Prostate gland (tissue), 2 donors: Measurements from ENCODE around the gene DDX39A. TPM values are rescaled to one million over a fixed set of nuclear protein-coding genes. Genes with fewer than 3 reads are reported as not detected.

Experiments used
- DNase-seq: peaks from one replicate; pipeline ENCODE4 v3.0.0-alpha.2; 2019; ENCODE audit warnings: low spot score
- H3K27ac ChIP-seq, 2 donors: fragments of 200-600 bp; sonication (generic); 2 replicates each; pipeline ENCODE4 v1.5.1; 2017 to 2019
- H3K27me3 ChIP-seq: fragments of 200-600 bp; sonication (generic); replicated peaks from 2 replicates; pipeline ENCODE4 v1.5.1; 2019; ENCODE audit not compliant: insufficient read depth
- H3K36me3 ChIP-seq, 2 donors: fragments of 200-600 bp; sonication (generic); 1 replicate in 1 of 2; 2 replicates in 1 of 2; pipeline versions ENCODE4 v1.5.1 to v1.8.1; 2017 to 2019
- H3K4me1 ChIP-seq: fragments of 200-600 bp; sonication (generic); replicated peaks from 2 replicates; pipeline ENCODE4 v1.5.1; 2019
- H3K4me3 ChIP-seq, 2 donors: fragments of 200-600 bp; sonication (generic); 2 replicates each; pipeline ENCODE4 v1.5.1; 2017 to 2019
- H3K9me3 ChIP-seq: fragments of 200-600 bp; sonication (generic); 2 replicates; pipeline ENCODE4 v1.5.1; 2017
- POLR2A ChIP-seq: fragments of 450-650 bp; IDR thresholded peaks from one replicate; pipeline ENCODE4 v1.6.1; 2016; ENCODE audit warnings: antibody characterized with exemption, mild to moderate bottlenecking
- POLR2AphosphoS5 ChIP-seq: sonication (generic); formaldehyde crosslinking; IDR thresholded peaks from one replicate; pipeline ENCODE4 v1.6.1; 2017; ENCODE audit warnings: antibody characterized with exemption
- WGBS: methylation state at CpG from one replicate; pipeline ENCODE4 v1.1.5; 2018; 5-methylcytosine and 5-hydroxymethylcytosine counted together
- intact Hi-C: fragments of 100-400 bp; cut with DNase I; formaldehyde crosslinking; loops from one replicate; pipeline ENCODE4 v1.14.2; 2022
- total RNA-seq, 2 donors: library from RNA; depleted of rRNA; stranded (reverse); fragments of >200 nt; gene quantifications; one replicate each; pipeline ENCODE4 v1.1.0, GENCODE V29; 2016
- TF ChIP-seq, protein P1 (sequence below), 4 experiments: fragments of 200-600 bp in 2 of 4; fragments of 450-650 bp in 2 of 4; sonication (generic) in 2 of 4; IDR thresholded peaks; 1 replicate in 3 of 4; 2 replicates in 1 of 4; pipeline ENCODE4 v1.5.1; 2016 to 2019; ENCODE audit warnings: antibody characterized with exemption in 4 of 4, mild to moderate bottlenecking in 2 of 4, moderate library complexity in 2 of 4

Gene DDX39A
- total RNA-seq, 2 donors from 2014 or later = 64.9 to 121 TPM

DNA sequence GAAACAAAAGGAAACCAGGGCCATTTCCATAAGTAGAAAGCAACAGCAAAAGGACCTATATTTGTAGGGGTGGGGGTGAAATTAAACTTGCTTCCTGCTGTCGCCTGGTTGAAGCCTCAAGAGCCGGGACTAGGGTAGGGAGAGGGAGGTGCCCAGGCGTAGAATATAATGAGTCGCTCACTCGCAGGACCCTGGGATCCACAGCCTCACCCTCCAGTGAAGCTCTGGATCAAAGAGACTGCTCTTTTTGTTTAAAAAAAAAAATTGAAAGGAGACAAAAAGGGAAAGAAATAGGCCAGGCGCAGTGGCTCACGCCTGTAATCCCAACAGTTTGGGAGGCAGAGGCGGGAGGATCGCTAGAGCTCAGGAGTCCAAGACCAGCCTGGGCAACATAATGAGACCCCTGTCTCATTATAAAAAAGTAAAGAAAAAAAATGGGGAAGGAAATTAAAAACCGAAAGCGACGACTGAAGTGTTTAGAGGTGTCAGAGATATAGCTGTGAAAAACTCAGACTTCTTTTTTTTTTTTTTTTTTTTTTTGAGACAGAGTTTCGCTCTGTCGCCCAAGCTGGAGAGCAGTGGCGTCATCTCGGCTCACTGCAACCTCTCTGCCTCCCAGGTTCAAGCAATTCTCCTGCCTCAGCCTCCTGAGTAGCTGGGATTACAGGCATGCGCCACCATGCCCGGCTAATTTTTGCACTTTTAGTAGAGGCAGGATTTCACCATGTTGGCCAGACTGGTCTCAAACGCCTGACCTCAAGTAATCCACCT, 48.8 kb downstream of the DDX39A start:
- no peaks in the 10 kb centered on the region for H3K36me3 ChIP-seq
- intact Hi-C loops = no loop called here
- H3K4me1 ChIP-seq = peaks cover under 1% of the 10 kb centered on the region
- H3K27ac ChIP-seq = no peak overlapping the region
- no peaks in the 10 kb centered on the region for H3K27me3 ChIP-seq
- no peaks in the 10 kb centered on the region for H3K9me3 ChIP-seq
- WGBS = 75% methylated on average over 19 of the region's 19 CpGs
- no peak overlapping the region for H3K4me3 ChIP-seq
- TF ChIP-seq POLR2AphosphoS5 (no peak), POLR2A (no peak)
- TF ChIP-seq, protein P1, sequence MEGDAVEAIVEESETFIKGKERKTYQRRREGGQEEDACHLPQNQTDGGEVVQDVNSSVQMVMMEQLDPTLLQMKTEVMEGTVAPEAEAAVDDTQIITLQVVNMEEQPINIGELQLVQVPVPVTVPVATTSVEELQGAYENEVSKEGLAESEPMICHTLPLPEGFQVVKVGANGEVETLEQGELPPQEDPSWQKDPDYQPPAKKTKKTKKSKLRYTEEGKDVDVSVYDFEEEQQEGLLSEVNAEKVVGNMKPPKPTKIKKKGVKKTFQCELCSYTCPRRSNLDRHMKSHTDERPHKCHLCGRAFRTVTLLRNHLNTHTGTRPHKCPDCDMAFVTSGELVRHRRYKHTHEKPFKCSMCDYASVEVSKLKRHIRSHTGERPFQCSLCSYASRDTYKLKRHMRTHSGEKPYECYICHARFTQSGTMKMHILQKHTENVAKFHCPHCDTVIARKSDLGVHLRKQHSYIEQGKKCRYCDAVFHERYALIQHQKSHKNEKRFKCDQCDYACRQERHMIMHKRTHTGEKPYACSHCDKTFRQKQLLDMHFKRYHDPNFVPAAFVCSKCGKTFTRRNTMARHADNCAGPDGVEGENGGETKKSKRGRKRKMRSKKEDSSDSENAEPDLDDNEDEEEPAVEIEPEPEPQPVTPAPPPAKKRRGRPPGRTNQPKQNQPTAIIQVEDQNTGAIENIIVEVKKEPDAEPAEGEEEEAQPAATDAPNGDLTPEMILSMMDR (IDR thresholded peaks at IDR 0.05) = no peak
- no peak for DNase-seq

DNA sequence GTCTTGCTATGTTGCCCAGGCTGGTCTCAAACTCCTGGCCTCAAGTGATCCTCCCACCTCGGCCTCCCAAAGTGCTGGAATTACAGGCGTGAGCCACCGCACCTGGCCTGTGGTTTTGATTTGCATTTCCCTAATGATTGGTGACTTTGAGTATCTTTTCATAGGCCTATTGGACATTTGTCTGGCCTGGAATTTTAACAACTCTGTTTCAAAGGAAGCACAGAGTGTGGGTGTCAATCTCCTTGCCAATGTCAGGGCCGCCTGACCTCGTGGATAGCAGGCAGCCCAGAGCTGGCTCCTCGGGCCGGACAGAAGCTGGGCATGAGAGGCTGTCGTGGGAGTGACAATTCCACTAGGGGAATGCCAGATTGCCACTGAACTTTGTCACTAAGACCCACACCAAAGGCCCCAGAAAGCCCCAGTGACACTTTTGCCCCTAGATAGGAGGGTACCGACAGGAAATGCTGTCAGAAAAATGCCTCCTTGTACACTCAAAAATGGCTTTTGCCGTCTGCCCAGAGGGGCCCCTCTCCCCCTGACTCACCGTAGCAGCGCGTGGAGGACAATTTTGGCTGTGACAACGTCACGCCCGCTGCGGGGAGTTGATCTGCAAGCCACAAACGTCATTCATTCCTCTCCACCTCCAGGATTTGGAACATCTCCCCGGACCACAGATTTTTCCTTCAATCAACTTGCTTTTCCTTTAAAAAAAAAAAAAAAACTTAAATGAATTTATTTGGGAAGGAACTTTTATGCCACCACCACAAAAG, 49.6 kb downstream of the DDX39A start:
- H3K27me3 ChIP-seq = no peaks in the 10 kb centered on the region
- intact Hi-C loops = no loop called here
- H3K4me3 ChIP-seq = no peak overlapping the region
- H3K36me3 ChIP-seq = no peaks in the 10 kb centered on the region
- TF ChIP-seq POLR2AphosphoS5 (no peak), POLR2A (no peak)
- TF ChIP-seq, protein P1 (IDR thresholded peaks at IDR 0.05) = no peak
- H3K4me1 ChIP-seq = no peaks in the 10 kb centered on the region
- DNase-seq = no peak
- H3K27ac ChIP-seq = no peak overlapping the region
- WGBS = 54% methylated on average over 19 of the region's 19 CpGs
- H3K9me3 ChIP-seq = no peaks in the 10 kb centered on the region

DNA sequence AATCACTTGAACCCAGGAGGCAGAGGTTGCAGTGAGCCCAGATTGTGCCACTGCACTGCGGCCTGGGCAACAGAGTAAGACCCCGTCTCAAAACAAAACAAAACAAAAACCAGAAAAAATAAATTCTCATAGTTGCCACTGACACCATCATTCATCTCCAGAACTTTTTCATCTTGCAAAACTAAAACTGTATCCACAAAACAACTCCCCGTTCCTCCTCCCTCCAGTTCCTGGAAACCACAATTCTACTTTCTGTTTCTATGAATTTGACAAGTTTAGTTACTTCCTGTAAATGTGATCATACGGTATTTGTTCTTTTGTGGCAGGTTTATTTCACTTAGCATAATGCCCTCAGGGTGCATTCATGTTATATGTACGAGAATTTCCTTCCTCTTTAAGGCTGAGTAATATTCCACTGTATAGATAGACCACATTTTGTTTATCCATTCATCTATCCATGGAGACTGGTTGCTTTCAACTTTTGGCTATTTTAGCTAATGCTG, 51.1 kb downstream of the DDX39A start:
- Histone ChIP-seq H3K9me3 (no peaks in the 10 kb centered on the region), H3K4me3 (no peak overlapping the region), H3K27ac (no peak overlapping the region), H3K36me3 (no peaks in the 10 kb centered on the region), H3K27me3 (no peaks in the 10 kb centered on the region), H3K4me1 (no peaks in the 10 kb centered on the region)
- WGBS = 73% methylated on average over 5 of the region's 5 CpGs
- no peak for DNase-seq
- intact Hi-C loops = no loop called here
- TF ChIP-seq POLR2AphosphoS5 = no peak
- TF ChIP-seq, protein P1 (IDR thresholded peaks at IDR 0.05) = no peak
- no peak for TF ChIP-seq POLR2A

DNA sequence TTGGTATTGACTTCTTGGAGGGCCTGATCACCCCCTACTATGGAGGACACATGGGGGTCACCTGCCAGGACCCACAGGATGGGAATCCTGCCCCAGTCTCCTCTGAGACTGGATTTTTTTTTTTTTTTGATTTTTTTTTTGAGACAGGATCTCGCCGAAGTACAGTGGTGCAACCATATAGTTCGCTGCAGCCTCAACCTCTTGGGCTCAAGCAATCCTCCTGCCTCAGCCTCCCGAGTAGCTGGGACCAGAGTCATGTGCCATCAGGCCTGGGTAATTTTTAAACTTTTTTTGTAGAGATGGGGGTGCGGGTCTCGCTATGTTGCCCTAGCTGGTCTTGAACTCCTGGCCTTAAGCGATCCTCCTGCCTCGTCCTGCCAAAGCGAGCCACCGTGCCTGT, 52.1 kb downstream of the DDX39A start:
- Histone ChIP-seq H3K27me3 (no peaks in the 10 kb centered on the region), H3K4me1 (no peaks in the 10 kb centered on the region), H3K9me3 (no peaks in the 10 kb centered on the region), H3K4me3 (no peak overlapping the region), H3K36me3 (no peaks in the 10 kb centered on the region), H3K27ac (no peak overlapping the region)
- intact Hi-C loops = no loop called here
- no peak for TF ChIP-seq POLR2A
- TF ChIP-seq, protein P1 (IDR thresholded peaks at IDR 0.05) = no peak
- TF ChIP-seq POLR2AphosphoS5 = no peak
- no peak for DNase-seq
- 93% methylated on average over 10 of the region's 10 CpGs for WGBS
